ENCODE measurements around the gene TRHDE. TPM values are rescaled to one million over a fixed set of nuclear protein-coding genes. Genes with fewer than 3 reads are reported as not detected.

The TRHDE gene
- total and polyA plus RNA-seq, 2 donors (not counting 3 experiments of a cell fraction or from before 2014, with no cell fraction given): not detected

- no peak overlapping the region for H3K9ac ChIP-seq (replicated peaks; ENCODE audit: extremely low read depth, insufficient read depth, low read length)
- H3K9me1 ChIP-seq (replicated peaks; ENCODE audit: control insufficient read depth, extremely low read depth, insufficient read depth, low read length): no peaks in the 10 kb centered on the region
- TF ChIP-seq FOS (IDR thresholded peaks at IDR 0.05; ENCODE audit: borderline replicate concordance, insufficient read depth, low read length): no peak
- TF ChIP-seq JUN (IDR thresholded peaks at IDR 0.05; ENCODE audit: borderline replicate concordance, insufficient read depth, insufficient read length, low read depth): no peak
- no peak for TF ChIP-seq MYC (IDR thresholded peaks at IDR 0.05; ENCODE audit: low read depth, low read length)
- no peak for TF ChIP-seq GATA2 (IDR thresholded peaks at IDR 0.05; ENCODE audit: insufficient read depth, insufficient read length, low read depth, low read length)
- no peak for TF ChIP-seq POLR2A (IDR thresholded peaks at IDR 0.05; ENCODE audit: low read depth, low read length)
- no peak for TF ChIP-seq EZH2 (IDR thresholded peaks at IDR 0.05; ENCODE audit: borderline replicate concordance, low read depth, low read length, severe bottlenecking)
- TF ChIP-seq CTCF (IDR thresholded peaks at IDR 0.05; ENCODE audit: extremely low read depth in 1 of 2, insufficient read depth in 1 of 2, low read depth in 1 of 2, low read length in 2 of 2): no peak
- no peak for TF ChIP-seq MAX (IDR thresholded peaks at IDR 0.05; ENCODE audit: insufficient read depth, insufficient read length)
- TF ChIP-seq POLR2AphosphoS5 (IDR thresholded peaks at IDR 0.05; ENCODE audit: insufficient read depth, low read depth, low read length): no peak
- H3K4me2 ChIP-seq (ENCODE audit: insufficient read depth, low read length): no peak overlapping the region
- no peaks in the 10 kb centered on the region for H3K4me1 ChIP-seq (ENCODE audit: control insufficient read depth, extremely low read depth, insufficient read depth, low read length)
- no peak overlapping the region for H3K4me3 ChIP-seq (replicated peaks in 1 of 3; ENCODE audit: insufficient read depth in 1 of 3, low read depth in 1 of 3, low read length in 3 of 3)
- intact Hi-C loops (cut with micrococcal nuclease): no loop called here
- no peak overlapping the region for H2AFZ ChIP-seq (ENCODE audit: low read depth, low read length)
- H3K27ac ChIP-seq (ENCODE audit: insufficient read depth, low read depth, low read length): no peak overlapping the region
- BruUV-seq (replicated peaks): no TSS peak
- H3K9me3 ChIP-seq (replicated peaks; ENCODE audit: control insufficient read depth, insufficient read depth, low read length): no peaks in the 10 kb centered on the region
- CTCF ChIA-PET: no interaction called here
- POLR2A ChIA-PET: no interaction called here
- H3K79me2 ChIP-seq (ENCODE audit: control insufficient read depth, insufficient read depth, low read length): no peaks in the 10 kb centered on the region
- DNase-seq (ENCODE audit: low read depth, low spot score) (no peak), FAIRE-seq (no peak)
- dilution Hi-C loops (cut with MboI; ENCODE audit: extremely low pct_ligation_motif_present, low sequenced_read_pairs): no loop called here
- no peaks in the 10 kb centered on the region for H4K20me1 ChIP-seq (replicated peaks; ENCODE audit: control insufficient read depth, extremely low read depth, insufficient read depth, low read length)
- no peaks in the 10 kb centered on the region for H3K36me3 ChIP-seq (ENCODE audit: control insufficient read depth in 2 of 2, extremely low read depth in 1 of 2, insufficient read depth in 2 of 2, low read length in 2 of 2)
- no peaks in the 10 kb centered on the region for H3K27me3 ChIP-seq (ENCODE audit: control insufficient read depth in 2 of 2, insufficient read depth in 2 of 2, low read length in 2 of 2)
These were observed 133.9 kb downstream of the TRHDE start for GRCh38 chr12:72406111-72406510.
